SK-N-SH (cell line): ENCODE data around the gene AP1M1. TPM values are rescaled to one million over a fixed set of nuclear protein-coding genes. Genes with fewer than 3 reads are reported as not detected.

Experiments used
- CTCF ChIA-PET: fragments of 300-600, 350-600 bp; formaldehyde crosslinking; extraction: SDS; loops from one replicate; lab custom pipeline; 2021; lab: Yijun Ruan, JAX
- POLR2A ChIA-PET: fragments of 350-600 bp; sonication (Branson Sonifier 250); formaldehyde crosslinking; extraction: SDS; loops from one replicate; lab custom pipeline; 2020; ENCODE audit warnings: antibody characterized with exemption, inconsistent platforms; lab: Yijun Ruan, JAX
- DNase-seq: peaks from one replicate; pipeline ENCODE4 v3.0.0; 2012
- H2AFZ ChIP-seq: fragments of 200-600 bp; sonication (generic); 2 replicates; pipeline ENCODE4 v1.8.1; 2016; ENCODE audit warnings: antibody characterized with exemption, mild to moderate bottlenecking, low read depth
- H3F3A ChIP-seq: fragments of 200-600 bp; sonication (generic); replicated peaks from 2 replicates; pipeline ENCODE3; 2016; ENCODE audit warnings: antibody characterized with exemption, mild to moderate bottlenecking; ENCODE audit not compliant: insufficient read depth
- H3K27ac ChIP-seq, 2 experiments: fragments of 200-500 bp in 1 of 2; fragments of 200-600 bp in 1 of 2; sonication (Bioruptor generic) in 1 of 2; sonication (generic), shearing (Covaris generic) in 1 of 2; 2 replicates each; pipeline versions ENCODE4 v1.5.1 to v1.6.1; 2014 to 2016; ENCODE audit warnings: low read depth in 2 of 2, inconsistent platforms in 1 of 2, low read length in 1 of 2, mild to moderate bottlenecking in 1 of 2, mixed read lengths in 1 of 2
- H3K27me3 ChIP-seq: fragments of 200-600 bp; sonication (generic), shearing (Covaris generic); 2 replicates; pipeline ENCODE4 v1.6.1; 2016; ENCODE audit warnings: mixed run types; ENCODE audit not compliant: insufficient read depth
- H3K36me3 ChIP-seq, 2 experiments: fragments of 200-500 bp in 1 of 2; fragments of 200-600 bp in 1 of 2; sonication (Bioruptor generic) in 1 of 2; sonication (generic) in 1 of 2; replicated peaks in 1 of 2; 2 replicates each; pipeline versions ENCODE3 to v1.5.1; 2014 to 2016; ENCODE audit warnings: low read length in 1 of 2, mild to moderate bottlenecking in 1 of 2; ENCODE audit not compliant: insufficient read depth in 2 of 2, control insufficient read depth in 1 of 2
- H3K4me1 ChIP-seq, 2 experiments: fragments of 200-500 bp in 1 of 2; fragments of 200-600 bp in 1 of 2; sonication (Bioruptor generic) in 1 of 2; sonication (generic), shearing (Covaris generic) in 1 of 2; 2 replicates each; pipeline versions ENCODE4 v1.5.1 to v1.6.1; 2014 to 2016; ENCODE audit warnings: low read depth in 1 of 2, low read length in 1 of 2, mixed run types in 1 of 2; ENCODE audit not compliant: insufficient read depth in 2 of 2, control insufficient read depth in 1 of 2
- H3K4me2 ChIP-seq: fragments of 200-600 bp; sonication (generic), shearing (Covaris generic); 2 replicates; pipeline ENCODE4 v1.6.1; 2017; ENCODE audit warnings: mixed run types
- H3K4me3 ChIP-seq, 2 experiments: fragments of 200-500 bp in 1 of 2; fragments of 200-600 bp in 1 of 2; sonication (Bioruptor generic) in 1 of 2; sonication (generic), shearing (Covaris generic) in 1 of 2; 2 replicates each; pipeline versions ENCODE4 v1.5.1 to v1.8.1; 2014 to 2016; ENCODE audit warnings: low read depth in 2 of 2, inconsistent platforms in 1 of 2, low read length in 1 of 2, mild to moderate bottlenecking in 1 of 2, mixed read lengths in 1 of 2, moderate library complexity in 1 of 2
- H3K79me2 ChIP-seq: fragments of 200-600 bp; sonication (generic); 2 replicates; pipeline ENCODE4 v1.8.1; 2017; ENCODE audit warnings: mild to moderate bottlenecking; ENCODE audit not compliant: insufficient read depth
- H3K9ac ChIP-seq: fragments of 200-600 bp; sonication (generic); 2 replicates; pipeline ENCODE4 v1.6.1; 2017; ENCODE audit warnings: mixed run types
- H3K9me2 ChIP-seq: fragments of 200-600 bp; sonication (generic); 2 replicates; pipeline ENCODE4 v1.6.1; 2017; ENCODE audit warnings: mixed run types
- H3K9me3 ChIP-seq: fragments of 200-600 bp; sonication (generic); 2 replicates; pipeline ENCODE4 v1.6.1; 2017; ENCODE audit warnings: mixed run types, mild to moderate bottlenecking, moderate library complexity
- H4K20me1 ChIP-seq: fragments of 200-600 bp; sonication (generic); 2 replicates; pipeline ENCODE4 v1.6.1; 2017; ENCODE audit warnings: mild to moderate bottlenecking, mixed run types; ENCODE audit not compliant: insufficient read depth
- FOSL2 ChIP-seq: IDR thresholded peaks from 2 replicates; pipeline ENCODE4 v1.4.0; 2012; ENCODE audit warnings: low read depth, mild to moderate bottlenecking, moderate library complexity, borderline replicate concordance
- FOXJ3 ChIP-seq: sonication (generic); formaldehyde crosslinking; IDR thresholded peaks from 2 replicates; pipeline ENCODE4 v1.5.1; 2020; ENCODE audit warnings: mild to moderate bottlenecking, missing genetic modification reagents
- GABPA ChIP-seq: IDR thresholded peaks from 2 replicates; pipeline ENCODE4 v1.4.0; 2012; ENCODE audit warnings: low read depth, mild to moderate bottlenecking
- JUND ChIP-seq: IDR thresholded peaks from 2 replicates; pipeline ENCODE4 v1.4.0; 2012
- NFIC ChIP-seq: IDR thresholded peaks from 2 replicates; pipeline ENCODE4 v1.4.0; 2012; ENCODE audit warnings: borderline replicate concordance
- PBX3 ChIP-seq: IDR thresholded peaks from 2 replicates; pipeline ENCODE4; 2012
- POLR2AphosphoS5 ChIP-seq: IDR thresholded peaks from 2 replicates; pipeline ENCODE4 v1.6.1; 2012; ENCODE audit warnings: low read depth, low read length
- RAD21 ChIP-seq: IDR thresholded peaks from 2 replicates; pipeline ENCODE4 v1.6.1; 2012; ENCODE audit warnings: mild to moderate bottlenecking, low read length
- REST ChIP-seq: IDR thresholded peaks from 2 replicates; pipeline ENCODE4 v1.6.1; 2012; ENCODE audit warnings: mild to moderate bottlenecking, low read depth, low read length, moderate library complexity
- RXRA ChIP-seq: IDR thresholded peaks from 2 replicates; pipeline ENCODE4 v1.4.0; 2012; ENCODE audit warnings: low read depth, mild to moderate bottlenecking, borderline replicate concordance
- SIN3A ChIP-seq: IDR thresholded peaks from 2 replicates; pipeline ENCODE4 v1.6.1; 2012; ENCODE audit warnings: low read depth, mild to moderate bottlenecking, low read length, moderate library complexity, borderline replicate concordance
- SMC3 ChIP-seq: IDR thresholded peaks from 2 replicates; pipeline ENCODE4 v1.6.1; 2012; ENCODE audit warnings: low read depth, low read length, improper control_type of control experiment
- TCF12 ChIP-seq: IDR thresholded peaks from 2 replicates; pipeline ENCODE4 v1.4.0; 2012
- USF2 ChIP-seq: fragments of 150-350 bp; IDR thresholded peaks from 2 replicates; pipeline ENCODE4 v1.6.1; 2017; ENCODE audit warnings: antibody characterized with exemption, low read length, low read depth, borderline replicate concordance
- YY1 ChIP-seq: IDR thresholded peaks from 2 replicates; pipeline ENCODE4 v1.4.0; 2012; ENCODE audit warnings: low read depth, mild to moderate bottlenecking
- WGBS: methylation state at CpG from one replicate; pipeline ENCODE4 v1.1.6; 2017; ENCODE audit warnings: low lambda C conversion rate; 5-methylcytosine and 5-hydroxymethylcytosine counted together
- polyA plus RNA-seq, 3 experiments: library from polyadenylated mRNA; depleted of rRNA; stranded (reverse); fragments of >200 nt; gene quantifications; 2 replicates each; pipeline ENCODE4 v1.2.3, GENCODE V29; 2012

The AP1M1 gene
- polyA plus RNA-seq, 1 of the 3 experiments (the other 2 are of a cell fraction), result 133 TPM

- TF ChIP-seq YY1 (no peak), GABPA (no peak), NFIC (no peak)
These were observed 49.9 kb downstream of the AP1M1 start (continued) for GRCh38 chr19:16247353-16248182.

- TF ChIP-seq RXRA, result no peak
- no peak for TF ChIP-seq RAD21
- no peak for TF ChIP-seq TCF12
- no peak for TF ChIP-seq USF2
- no peak for TF ChIP-seq FOSL2
- no peak for TF ChIP-seq FOXJ3 (CRISPR knock-in tag)
- no peak for TF ChIP-seq NFIC
- no peak for TF ChIP-seq POLR2AphosphoS5
- TF ChIP-seq SIN3A, result no peak
- TF ChIP-seq SMC3, result no peak
- no peak for TF ChIP-seq REST
- TF ChIP-seq PBX3, result no peak
- TF ChIP-seq JUND, result no peak
- ChIA-PET POLR2A (interaction anchor here (0.6 kb wide), 1 partner anchor 10 kb away, joined by 3 read pairs; no protein-coding TSS in a partner anchor), CTCF (interaction anchor here (0.6 to 5.7 kb wide), 12 partner anchors 9 to 518 kb away, joined by 3 to 53 read pairs (median 4); no protein-coding TSS in a partner anchor)
- H3K79me2 ChIP-seq, result no peaks in the 10 kb centered on the region
- no peaks in the 10 kb centered on the region for H3K9me2 ChIP-seq
- H3K9ac ChIP-seq, result no peak overlapping the region
- H3K9me3 ChIP-seq, result no peaks in the 10 kb centered on the region
- DNase-seq, result no peak
- H3K36me3 ChIP-seq, result no peaks in the 10 kb centered on the region
- peaks cover 2% of the 10 kb centered on the region for H3F3A ChIP-seq
- WGBS, result 63% methylated on average over 7 of the region's 7 CpGs
- H3K4me3 ChIP-seq, result no peak overlapping the region
- H3K4me2 ChIP-seq, result no peak overlapping the region
- no peaks in the 10 kb centered on the region for H4K20me1 ChIP-seq
- no peak overlapping the region for H2AFZ ChIP-seq
- no peaks in the 10 kb centered on the region for H3K4me1 ChIP-seq
- no peak overlapping the region for H3K27ac ChIP-seq
- peaks cover 11% of the 10 kb centered on the region; the same call in 1 of the 2 replicates for H3K27me3 ChIP-seq
These were observed 50.8 kb downstream of the AP1M1 start for GRCh38 chr19:16248380-16249023.
